NCI-H2107 treated with DMSO at 0.1 percent for 48 hours (cell line): ENCODE results near the gene RHBDD2.
"Not testable (repeated sequence)": the region's sequence is repeated elsewhere in the genome, so short reads cannot be mapped to it uniquely, and the experiment has no call there.

Source experiments
- DNase-seq: peaks from one replicate; lab custom pipeline; 2025; ENCODE audit not compliant: unreplicated experiment; lab: John Stamatoyannopoulos, UW

The RHBDD2 gene

DNA sequence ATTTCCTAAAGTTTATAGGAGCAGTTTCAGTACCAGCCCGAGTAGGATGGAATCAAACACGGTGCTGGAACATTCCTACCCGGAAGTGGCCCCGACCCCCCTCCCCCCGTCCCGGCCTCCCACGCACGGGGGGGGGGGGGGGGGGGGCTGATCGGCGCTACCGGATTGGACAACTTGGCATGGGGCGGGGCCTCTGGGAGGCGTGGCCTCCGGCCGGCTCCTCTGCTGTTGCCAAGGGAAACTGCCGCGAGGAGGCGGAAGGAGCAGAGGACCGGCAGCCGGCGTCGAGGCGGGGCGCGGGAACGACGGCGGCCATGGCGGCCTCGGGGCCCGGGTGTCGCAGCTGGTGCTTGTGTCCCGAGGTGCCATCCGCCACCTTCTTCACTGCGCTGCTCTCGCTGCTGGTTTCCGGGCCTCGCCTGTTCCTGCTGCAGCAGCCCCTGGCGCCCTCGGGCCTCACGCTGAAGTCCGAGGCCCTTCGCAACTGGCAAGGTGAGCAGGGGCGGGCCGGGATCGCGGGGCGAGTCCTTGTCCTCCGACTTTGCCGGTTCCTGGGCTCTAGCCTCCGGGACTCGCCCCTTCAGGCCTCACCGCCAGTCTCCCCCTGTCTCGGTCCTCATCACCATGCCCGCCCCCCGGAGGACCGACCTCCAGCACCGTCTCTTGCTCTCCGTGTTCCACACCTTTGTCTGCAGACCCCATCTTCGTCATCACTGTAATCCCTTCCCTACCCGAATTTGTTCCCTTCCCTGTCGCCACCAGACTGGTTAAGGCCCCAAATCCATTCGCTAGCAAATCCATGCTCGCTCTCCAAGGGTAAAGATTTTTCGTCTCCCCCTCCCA, at the start of gene RHBDD2:
Gene RHBDD2, plus strand, starts transcription at position 266 of the 843 bp plus-strand sequence. Its CDS starts 49 bp downstream, at position 315.
- peak; percentile 89 for DNase-seq

DNA sequence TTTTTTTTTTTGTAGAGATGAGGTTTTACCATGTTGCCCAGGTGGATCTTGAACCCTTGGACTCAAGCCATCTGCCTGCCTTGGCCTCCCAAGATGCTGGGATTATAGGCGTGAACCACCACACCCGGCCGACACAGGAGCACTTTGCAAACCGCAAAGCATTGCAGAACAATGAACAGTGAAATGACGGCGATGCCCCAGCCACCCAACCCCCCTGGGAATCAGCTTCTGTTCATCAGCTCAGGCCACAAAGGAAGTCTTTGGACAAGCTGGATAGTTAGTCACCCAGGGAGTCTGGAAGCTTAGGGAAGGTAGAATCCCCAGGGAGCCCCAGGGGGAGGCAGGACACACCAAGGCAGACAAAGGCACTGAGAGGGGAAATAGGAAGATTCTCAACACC, 49.2 kb upstream of the RHBDD2 start:
- DNase-seq: peak; percentile 62

DNA sequence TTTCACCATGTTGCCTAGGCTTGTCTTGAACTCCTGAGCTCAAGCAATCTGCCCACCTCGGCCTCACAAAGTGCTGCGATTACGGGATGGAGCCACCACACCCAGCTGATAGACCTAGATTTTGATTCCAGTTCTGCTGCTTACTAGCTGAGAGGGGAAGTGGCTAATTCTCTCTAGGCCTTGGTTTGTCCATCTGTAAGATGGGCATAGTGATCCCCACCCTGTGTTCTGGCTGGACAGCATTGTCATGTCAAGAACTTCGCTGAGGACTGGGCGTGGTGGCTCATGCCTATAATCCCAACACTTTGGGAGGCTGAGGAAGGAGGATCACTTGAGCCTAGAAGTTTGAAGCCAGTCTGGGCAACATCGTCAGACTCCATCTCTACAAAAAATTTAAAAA, 47.9 kb upstream of the RHBDD2 start:
- no peak for DNase-seq

DNA sequence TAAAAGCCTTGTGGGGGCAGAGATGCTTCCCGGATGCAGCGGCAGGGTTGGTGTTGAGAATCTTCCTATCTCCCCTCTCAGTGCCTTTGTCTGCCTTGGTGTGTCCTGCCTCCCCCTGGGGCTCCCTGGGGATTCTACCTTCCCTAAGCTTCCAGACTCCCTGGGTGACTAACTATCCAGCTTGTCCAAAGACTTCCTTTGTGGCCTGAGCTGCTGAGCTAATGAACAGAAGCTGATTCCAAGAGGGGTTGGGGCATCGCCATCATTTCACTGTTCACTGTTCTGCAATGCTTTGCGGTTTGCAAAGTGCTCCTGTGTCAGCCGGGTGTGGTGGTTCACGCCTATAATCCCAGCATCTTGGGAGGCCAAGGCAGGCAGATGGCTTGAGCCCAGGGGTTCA, 45.2 kb upstream of the RHBDD2 start:
- not testable (repeated sequence) for DNase-seq

DNA sequence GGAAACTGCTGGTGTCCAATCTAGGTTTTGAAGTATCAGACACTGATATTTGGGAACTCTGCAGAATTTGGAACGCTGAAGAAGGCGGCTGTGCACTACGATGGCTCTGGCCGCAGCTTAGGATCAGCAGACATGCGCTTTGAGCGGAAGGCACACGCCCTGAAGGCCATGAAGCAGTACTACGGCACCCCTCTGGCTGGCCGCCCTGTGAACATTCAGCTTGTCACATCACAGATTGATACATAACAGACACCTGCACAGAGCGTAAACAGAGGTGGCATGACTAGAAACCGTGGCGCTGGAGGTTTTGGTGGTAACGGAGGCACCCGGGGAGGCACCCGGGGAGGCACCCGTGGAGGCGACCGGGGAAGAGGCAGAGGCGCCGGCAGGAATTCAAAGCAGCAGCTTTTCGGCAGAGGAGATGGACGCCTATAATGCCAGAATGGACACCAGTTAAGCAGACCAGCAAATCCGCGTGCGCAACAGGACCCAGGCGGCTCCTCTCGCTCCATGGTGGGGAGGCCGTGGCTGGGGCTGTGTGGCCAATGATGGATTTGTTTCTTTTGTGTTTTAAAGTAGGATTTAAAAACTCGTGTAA, 43.0 kb upstream of the RHBDD2 start:
- DNase-seq: no peak

DNA sequence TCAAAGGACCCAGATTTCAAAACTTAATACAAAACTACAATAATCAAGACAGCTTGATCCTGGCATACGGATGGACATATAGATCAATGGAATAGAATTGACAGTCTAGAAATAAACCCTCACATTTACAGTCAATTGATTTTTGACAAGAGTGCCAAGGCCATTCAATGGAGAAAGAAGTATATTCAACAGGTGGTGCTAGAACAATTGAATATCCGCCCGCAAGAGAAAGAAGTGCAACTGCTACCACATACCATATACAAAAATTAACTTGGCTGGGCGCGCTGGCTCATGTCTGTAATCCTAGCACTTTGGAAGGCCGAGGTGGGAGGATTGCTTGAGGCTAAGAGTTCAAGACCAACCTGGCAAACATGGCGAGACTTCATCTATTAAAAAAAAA, 42.0 kb upstream of the RHBDD2 start:
- DNase-seq: no peak

DNA sequence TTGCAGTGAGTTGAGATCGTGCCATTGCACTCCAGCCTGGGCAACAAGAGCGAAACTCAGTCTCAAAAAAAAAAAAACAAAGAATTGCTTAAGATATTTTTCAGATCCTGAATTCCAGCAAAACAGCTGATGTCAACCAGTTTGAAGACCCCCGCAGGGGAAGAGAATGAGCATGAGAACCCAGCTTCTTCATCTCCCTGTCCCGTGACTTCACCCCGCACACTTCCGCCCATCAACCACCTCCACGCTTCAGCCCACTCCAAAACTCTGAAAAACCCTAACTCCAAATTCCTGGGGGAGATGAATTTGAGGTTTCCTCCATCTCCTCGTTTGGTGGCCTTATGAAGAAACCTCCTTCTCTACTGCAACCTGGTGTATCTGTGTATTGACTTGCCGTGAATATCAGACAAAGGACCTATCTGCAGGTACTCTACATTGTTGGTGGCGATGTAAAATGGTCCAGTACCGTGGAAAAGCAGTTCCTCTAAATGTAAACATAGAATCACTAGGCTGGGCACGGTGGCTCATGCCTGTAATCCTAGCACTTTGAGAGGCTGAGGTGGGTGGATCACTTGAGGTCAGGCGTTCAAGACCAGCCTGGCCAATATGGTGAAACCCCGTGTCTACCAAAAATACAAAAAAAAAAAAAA, 40.4 kb upstream of the RHBDD2 start:
- DNase-seq: not testable (repeated sequence)

DNA sequence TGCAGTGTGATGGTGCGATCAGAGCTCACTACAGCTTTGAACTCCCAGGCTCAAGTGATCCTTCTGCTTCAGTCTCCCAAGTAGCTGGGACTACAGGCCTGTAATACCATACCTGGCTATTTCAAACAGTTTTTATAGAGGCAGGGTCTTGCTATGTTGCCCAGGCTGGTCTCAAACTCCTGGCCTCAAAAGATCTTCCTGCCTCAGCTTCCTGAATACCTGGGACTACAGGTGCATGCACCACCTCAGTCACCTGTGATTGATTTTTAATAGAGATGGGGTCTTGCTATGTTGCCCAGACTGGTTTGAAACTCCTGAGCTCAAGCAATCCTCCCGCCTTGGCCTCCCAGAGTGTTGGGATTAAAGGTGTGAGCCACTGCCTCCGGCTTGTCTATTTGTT, 38.8 kb upstream of the RHBDD2 start:
- no peak for DNase-seq

DNA sequence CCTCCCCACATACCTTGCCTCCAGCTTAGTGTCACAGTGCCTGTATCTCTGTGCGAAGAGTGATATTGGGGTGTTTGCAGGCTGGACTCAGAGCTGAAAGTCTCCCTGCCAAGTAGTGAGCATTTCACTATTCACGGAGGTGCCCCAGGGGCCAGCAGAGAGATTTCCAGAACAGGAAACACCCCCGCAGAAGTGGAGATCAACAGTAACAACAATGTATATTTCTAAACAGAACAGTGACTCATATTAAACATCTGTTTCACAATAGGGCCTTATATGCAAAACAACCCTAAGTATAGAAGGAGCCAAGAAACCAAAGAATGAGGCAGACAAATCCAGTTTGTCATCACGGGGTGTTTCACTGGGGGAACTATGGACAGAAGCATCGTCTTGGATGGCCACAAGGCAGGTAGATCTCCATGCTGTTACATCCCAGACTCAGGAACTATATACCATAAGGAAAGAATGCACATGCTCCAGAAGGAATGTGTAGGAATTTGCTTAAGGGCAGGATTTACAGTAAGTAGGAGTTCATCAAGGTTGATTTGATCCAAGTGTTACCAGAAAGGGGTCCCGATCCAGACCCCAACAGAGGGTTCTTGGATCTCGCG, 35.9 kb upstream of the RHBDD2 start:
- DNase-seq: no peak

DNA sequence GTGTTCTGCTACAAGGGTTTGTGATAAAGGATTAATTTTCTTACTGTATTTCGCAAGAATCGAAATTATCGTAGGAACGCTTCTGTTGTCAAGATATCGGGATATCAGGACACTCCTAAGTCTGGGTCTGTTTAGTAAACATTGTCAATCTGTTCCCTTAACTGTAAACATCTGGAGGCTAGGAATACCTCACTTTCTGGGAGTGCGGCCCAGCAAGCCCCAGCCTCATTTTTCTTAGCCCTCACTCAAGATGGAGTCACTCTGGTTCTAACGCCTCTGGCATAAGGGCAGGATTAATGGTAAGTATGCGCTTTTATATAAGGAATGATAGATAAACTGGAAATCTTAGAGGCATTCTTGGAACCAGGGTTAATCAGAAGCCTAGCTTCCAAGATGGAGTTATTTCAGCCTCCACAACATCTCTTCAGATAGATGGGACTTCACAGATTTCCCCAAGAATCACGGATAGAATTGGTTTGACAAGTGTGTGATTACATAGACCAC, 35.2 kb upstream of the RHBDD2 start:
- DNase-seq: no peak

DNA sequence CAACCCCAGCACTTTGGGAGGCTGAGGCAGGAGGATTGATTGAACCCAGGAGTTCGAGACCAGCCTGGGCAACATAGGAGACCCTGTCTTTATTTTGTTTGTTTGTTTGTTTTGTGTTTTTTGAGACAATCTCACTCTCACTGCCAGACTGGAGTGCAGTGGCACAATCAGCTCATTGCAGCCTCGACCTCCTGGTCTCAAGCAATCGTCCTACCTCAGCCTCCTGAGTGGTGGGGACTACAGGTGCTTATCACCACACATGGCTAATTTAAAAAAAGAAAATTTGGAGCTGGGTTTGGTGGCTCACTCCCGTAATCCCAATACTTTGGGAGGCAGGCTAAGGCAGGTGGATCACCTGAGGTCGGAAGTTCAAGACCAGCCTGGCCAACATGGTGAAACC, 34.7 kb upstream of the RHBDD2 start:
- DNase-seq: no peak

DNA sequence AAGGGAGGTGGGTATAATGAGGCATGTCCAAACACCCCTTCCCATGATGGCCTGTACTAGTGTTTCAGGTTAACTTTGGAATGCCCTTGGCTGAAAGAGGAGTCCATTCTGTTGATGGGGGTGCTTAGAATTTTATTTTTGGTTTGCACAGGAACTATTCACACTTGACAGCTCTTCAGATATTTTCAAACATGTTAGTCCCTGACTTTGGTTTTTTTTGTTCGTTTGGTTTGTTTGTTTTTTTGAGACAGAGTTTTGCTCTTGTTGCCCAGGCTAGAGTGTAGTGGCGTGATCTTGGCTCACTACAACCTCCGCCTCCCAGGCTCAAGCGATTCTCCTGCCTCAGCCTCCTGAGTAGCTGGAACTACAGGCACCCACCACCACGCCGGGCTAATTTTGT, 33.7 kb upstream of the RHBDD2 start:
- DNase-seq: not testable (repeated sequence)

DNA sequence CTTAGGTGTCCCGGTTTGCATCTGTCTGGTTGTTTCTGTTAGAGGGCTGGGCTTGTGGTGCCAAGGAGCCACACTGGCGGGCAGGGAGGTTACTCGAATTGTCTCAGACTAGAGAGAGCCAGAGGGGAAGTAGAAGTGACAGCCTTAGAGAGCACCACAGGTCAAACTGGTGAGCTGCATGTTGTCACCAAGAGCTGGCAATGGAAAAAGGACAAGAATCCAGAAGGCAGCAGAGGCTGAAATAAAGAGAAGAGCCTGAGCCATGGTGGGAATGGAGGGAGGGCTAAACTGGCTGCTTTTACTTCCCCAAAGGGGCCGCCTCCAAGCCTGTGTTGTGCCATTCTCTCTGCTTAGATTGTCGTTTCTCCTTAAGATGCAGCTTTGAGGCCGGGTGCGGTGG, 31.1 kb upstream of the RHBDD2 start:
- no peak for DNase-seq

DNA sequence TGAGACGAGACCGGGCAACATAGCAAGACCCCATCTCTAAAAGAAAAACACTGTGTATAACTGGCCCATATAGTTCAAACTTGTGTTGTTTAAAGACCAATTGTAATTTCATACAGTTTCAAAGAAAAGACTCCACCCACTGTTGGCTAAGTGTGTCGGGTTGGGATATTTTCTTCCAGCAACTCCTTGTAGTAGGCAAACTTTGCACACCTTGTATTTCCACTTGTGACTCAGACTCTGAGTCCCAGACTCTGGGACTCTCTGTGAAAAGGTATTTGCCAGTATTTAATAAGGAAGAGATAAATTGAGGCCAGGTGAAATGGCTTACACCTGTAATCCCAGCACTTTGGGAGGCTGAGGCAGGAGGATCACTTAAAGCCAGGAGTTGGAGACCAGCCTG, 29.3 kb upstream of the RHBDD2 start:
- DNase-seq: no peak

DNA sequence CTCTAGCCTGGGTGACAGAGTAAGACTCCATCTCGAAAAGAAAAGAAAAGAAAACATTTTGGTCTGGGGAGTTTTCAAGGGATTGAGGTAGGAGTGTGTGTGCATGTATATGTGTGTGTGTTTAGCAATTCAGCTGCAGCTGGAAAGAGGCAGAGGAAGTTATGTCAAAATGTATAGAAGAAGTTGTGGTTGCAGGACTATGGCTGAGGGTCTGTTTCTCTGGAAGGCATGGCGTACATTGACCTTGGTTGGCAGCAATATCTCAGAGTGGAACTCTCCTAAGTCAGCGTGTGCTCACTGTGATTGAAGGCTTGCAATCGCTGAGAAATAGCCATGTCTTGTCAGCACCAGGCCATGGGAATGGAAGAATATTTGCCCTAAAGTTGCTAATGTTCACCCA, 28.6 kb upstream of the RHBDD2 start:
- DNase-seq: no peak

DNA sequence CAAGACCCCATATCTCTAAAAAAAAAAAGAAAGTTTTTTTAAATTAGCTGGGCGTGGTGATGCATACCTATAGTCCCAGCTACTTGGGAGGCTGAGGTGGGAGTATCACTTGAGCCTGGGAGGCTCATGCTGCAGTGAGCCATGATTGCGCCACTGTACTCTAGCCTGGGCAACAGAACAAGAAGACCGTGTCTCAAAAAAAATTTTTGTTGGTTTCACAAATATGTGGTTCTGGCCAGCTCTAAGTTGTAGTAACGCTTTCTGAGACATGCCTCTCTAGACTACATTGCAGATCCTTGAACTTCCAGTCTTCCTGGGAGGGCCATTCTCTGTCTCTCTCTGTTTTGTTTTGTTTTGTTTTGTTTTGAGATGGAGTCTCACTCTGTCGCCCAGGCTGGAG, 24.6 kb upstream of the RHBDD2 start:
- no peak for DNase-seq

DNA sequence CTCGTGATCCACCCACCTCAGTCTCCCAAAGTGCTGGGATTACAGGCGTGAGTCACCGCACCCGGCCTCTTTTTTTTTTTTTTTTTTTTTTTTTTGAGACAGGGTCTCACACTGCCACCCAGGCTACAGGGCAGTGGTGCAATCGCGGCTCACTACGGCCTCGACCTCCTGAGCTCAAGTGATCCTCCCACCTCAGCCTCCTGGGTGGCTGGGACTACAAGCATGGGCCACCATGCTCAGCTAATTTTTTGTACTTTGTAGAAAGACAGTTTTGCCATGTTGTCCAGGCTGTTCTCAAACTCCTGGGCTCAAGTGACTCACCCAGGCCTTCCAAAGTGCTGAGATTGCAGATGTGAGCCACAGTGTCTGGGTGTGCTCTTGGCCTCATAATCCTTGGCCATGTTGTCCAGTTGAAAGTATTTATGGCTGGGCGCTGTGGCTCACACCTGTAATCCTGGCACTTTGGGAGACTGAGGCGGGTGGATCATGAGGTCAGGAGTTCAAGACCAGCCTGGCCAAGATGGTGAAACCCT, 24.0 kb upstream of the RHBDD2 start:
- not testable (repeated sequence) for DNase-seq

DNA sequence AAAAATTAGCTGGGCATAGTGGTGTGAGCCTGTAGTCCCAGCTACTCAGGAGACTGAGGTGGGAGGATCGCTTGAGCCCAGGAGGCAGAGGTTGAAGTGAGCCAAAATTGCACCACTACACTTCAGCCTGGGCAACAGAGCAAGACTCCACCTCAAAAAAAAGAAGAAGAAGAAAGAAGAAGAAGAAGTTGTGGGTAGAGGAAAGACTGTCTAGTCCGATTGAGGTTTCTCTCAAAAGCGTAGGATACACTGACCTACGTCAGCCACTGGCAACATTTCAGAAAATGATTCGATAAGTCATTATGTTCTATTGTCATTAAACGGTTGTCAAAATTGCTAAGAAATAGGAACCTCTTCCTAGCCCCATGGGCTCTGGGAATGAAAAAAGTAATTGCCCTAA, 22.3 kb upstream of the RHBDD2 start:
- no peak for DNase-seq

DNA sequence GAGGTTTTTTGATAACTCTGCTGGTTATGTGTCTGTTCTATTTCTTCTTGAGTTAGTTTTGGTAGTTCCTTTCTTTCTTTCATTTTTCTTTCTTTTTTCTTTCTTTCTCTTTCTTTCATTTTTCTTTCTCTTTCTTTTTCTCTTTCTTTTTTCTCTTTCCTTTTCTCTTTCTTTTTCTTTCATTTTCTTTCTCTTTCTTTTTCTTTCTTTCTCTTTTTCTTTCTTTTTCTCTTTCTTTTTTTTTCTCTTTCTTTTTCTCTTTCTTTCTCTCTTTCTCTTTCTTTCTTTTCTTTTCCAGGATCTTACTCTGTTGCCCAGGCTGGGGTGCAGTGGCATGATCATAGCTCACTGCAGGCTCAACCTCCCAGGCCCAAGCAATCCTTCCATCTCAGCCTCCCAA, 20.4 kb upstream of the RHBDD2 start:
- no peak for DNase-seq

DNA sequence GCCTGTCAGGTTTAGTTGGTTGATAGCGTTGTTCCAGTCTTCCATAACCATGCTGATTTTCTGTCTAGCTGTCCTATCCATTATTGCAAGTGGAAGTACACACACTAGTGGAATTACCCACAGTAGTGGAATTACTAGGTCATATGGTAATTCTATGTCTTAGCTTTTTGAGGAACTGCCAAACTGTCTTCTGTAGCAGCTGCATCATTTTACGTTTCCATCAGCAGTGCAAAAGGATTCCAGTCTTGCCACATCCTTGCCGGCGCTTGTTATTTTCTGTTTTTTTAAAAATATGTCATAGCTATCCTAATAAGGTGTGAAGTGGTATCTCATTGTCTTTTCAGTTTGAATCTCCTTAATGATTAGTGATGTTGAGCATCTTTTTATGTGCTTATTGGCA, 17.2 kb upstream of the RHBDD2 start:
- DNase-seq: no peak

DNA sequence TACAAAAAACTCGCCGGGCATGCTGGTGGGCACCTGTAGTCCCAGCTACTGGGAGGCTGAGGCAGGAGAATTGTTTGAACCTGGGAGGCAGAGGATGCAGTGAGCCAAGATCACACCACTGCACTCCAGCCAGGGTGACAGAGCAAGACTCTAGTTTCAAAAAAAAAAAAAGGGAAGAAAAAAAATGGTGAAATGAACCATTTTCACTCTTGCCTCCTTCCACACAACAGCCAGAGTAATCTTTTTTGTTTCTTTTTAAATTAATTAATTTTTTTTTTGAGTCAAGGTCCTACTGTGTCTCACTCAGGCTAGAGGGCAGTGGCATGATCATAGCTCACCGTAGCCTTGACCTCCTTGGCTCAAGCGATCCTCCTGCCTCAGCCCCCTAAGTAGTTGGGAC, 14.6 kb upstream of the RHBDD2 start:
- DNase-seq: not testable (repeated sequence)
